Neutrophil (primary cell): ENCODE data around the gene INHBA.

Experiments
- H3K27ac ChIP-seq: fragments of 200-600 bp; sonication (generic); 2 replicates; pipeline ENCODE4 v1.5.1; 2016; ENCODE audit warnings: mild to moderate bottlenecking, moderate library complexity
- H3K27me3 ChIP-seq: fragments of 200-600 bp; sonication (generic); 2 replicates; pipeline ENCODE4 v1.6.0; 2016; ENCODE audit warnings: mild to moderate bottlenecking
- H3K36me3 ChIP-seq: fragments of 200-600 bp; sonication (generic); 2 replicates; pipeline ENCODE4 v1.5.1; 2017
- H3K4me1 ChIP-seq, 2 experiments: fragments of 200-600 bp in 1 of 2; sonication (generic) in 1 of 2; 1 replicate in 1 of 2; 2 replicates in 1 of 2; pipeline versions ENCODE4 v1.5.1 to v1.6.1; 2013 to 2016; ENCODE audit warnings: low read depth in 1 of 2, low read length in 1 of 2, mild to moderate bottlenecking in 1 of 2, moderate library complexity in 1 of 2; ENCODE audit not compliant: control insufficient read depth in 1 of 2, insufficient read depth in 1 of 2
- H3K4me3 ChIP-seq, 2 experiments: fragments of 200-600 bp in 1 of 2; sonication (generic) in 1 of 2; 1 replicate in 1 of 2; 2 replicates in 1 of 2; pipeline ENCODE4 v1.5.1; 2013 to 2016; ENCODE audit warnings: low read depth in 1 of 2, low read length in 1 of 2, mild to moderate bottlenecking in 1 of 2, moderate library complexity in 1 of 2
- H3K9me3 ChIP-seq: fragments of 200-600 bp; sonication (generic); 2 replicates; pipeline ENCODE4 v1.5.1; 2016
- CTCF ChIP-seq: fragments of 200-600 bp; sonication (generic); IDR thresholded peaks from 2 replicates; pipeline ENCODE4 v1.5.1; 2016; ENCODE audit warnings: antibody characterized with exemption

Gene INHBA

DNA sequence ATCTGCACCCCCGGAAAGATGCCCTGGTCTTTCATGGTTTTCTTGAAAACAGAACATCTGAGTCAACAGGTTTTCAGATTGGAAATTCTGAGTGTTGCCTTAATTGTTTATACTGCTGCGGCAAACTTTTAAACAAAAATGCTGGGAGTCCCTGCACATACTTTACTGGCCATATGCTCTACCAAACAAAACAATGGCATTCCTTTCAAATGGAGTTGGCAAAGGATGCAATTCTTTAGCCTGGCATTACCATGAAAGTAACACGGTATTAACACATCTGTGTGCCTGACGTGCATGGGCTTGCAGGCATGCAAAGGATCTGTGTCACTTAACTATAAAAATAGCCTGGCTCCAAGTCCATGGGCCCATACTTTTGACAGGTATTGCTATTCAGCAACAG, 4.2 kb downstream of the INHBA start:
- H3K4me3 ChIP-seq = peak overlapping the region; percentile 59 to 64
- peaks cover 71 to 72% of the 10 kb centered on the region in 2 experiments for H3K4me1 ChIP-seq
- no peaks in the 10 kb centered on the region for H3K27me3 ChIP-seq
- H3K36me3 ChIP-seq = no peaks in the 10 kb centered on the region
- peak overlapping the region; percentile 80 for H3K27ac ChIP-seq
- no peak for TF ChIP-seq CTCF
- H3K9me3 ChIP-seq = no peaks in the 10 kb centered on the region

GRCh38 chr7:41698114-41698513, 4.8 kb downstream of the INHBA start:
- Histone ChIP-seq H3K9me3 (no peaks in the 10 kb centered on the region), H3K27ac (peak overlapping the region; percentile 80), H3K36me3 (no peaks in the 10 kb centered on the region), H3K27me3 (no peaks in the 10 kb centered on the region), H3K4me1 (peaks cover 77 to 79% of the 10 kb centered on the region in 2 experiments), H3K4me3 (no peak overlapping the region)
- no peak for TF ChIP-seq CTCF

DNA sequence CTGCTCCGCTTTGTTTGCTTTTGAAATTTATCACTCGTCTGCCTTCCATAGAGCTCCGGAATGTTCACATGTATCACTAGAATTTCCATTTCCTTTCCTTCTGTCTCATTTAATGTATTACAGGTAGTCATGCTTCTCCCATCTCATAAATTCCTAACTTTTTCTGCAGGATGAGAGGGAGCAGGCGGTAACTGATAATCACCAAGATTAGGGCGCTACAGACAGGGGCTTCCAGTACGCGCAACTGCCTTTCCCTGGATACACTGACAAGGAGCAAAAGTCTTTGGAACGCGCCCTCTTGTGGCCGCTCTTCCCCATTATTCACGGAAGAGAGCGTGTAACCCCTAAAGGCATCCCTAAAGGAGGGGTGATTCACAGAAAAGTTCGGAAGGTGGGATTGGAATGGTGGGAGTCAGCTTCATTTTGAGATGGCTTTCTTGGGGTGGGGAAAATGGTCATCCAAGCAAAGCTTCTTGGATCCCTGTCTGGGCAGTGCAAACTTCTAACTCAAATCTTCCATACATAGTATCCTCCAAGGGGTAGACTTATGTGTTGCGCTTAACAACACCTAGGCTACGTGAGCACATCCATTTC, 6.5 kb downstream of the INHBA start:
- H3K4me1 ChIP-seq = peaks cover 93 to 94% of the 10 kb centered on the region in 2 experiments
- no peaks in the 10 kb centered on the region for H3K36me3 ChIP-seq
- H3K27ac ChIP-seq = peak overlapping the region; percentile 15

DNA sequence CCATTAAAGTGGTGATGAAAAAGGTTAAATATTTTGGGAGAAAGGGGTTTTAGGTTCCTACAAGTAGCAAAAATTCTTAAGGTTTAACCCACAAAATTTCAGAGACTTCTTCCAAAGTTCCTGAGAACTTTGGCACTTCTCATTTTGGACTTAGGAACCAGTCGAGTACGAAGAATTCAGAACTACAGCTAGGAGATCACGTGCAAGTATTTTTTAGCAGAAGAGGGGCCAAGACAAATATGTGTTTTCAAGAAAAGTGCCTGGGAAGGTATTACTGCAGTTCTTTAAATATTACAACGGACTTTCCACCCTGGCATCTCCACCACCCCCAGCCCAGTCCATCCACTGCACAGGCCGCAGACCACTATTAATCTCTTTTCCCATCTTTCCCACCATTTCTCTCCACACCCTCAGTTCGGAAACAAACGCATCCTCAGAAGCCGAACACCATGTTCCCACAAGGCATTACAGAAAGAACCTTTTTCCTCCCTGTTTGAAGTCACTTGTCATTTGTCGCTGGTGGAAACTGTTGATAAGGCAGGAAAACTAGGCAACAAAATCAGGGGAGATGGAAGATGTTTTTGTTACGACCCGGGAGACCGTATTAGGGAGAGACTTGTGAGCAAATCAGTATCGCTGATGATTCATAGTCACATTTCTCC, 7.1 kb downstream of the INHBA start:
- H3K27me3 ChIP-seq = no peaks in the 10 kb centered on the region
- H3K9me3 ChIP-seq = no peaks in the 10 kb centered on the region
- H3K4me3 ChIP-seq = peak overlapping the region in 1 of 2 experiments; percentile 31
- no peak overlapping the region for H3K27ac ChIP-seq
- no peak for TF ChIP-seq CTCF
- H3K36me3 ChIP-seq = no peaks in the 10 kb centered on the region
- H3K4me1 ChIP-seq = peaks cover 94 to 100% of the 10 kb centered on the region in 2 experiments

More for the DNA sequence above, 6.5 kb downstream of the INHBA start:
- H3K9me3 ChIP-seq = no peaks in the 10 kb centered on the region
- peak; percentile 71 for TF ChIP-seq CTCF
- peak overlapping the region in 1 of 2 experiments; percentile 31 for H3K4me3 ChIP-seq
- no peaks in the 10 kb centered on the region for H3K27me3 ChIP-seq

- H3K4me3 ChIP-seq = no peak overlapping the region
- H3K27ac ChIP-seq = no peak overlapping the region
- peaks cover 5% of the 10 kb centered on the region for H3K36me3 ChIP-seq
- no peaks in the 10 kb centered on the region for H3K9me3 ChIP-seq
- TF ChIP-seq CTCF = no peak
- no peaks in the 10 kb centered on the region for H3K27me3 ChIP-seq
- peaks cover 91 to 94% of the 10 kb centered on the region in 2 experiments for H3K4me1 ChIP-seq
Measured at GRCh38 chr7:41694495-41694894, 8.4 kb downstream of the INHBA start.
